SH-SY5Y (cell line): ENCODE data around the gene ZPR1.

Source experiments
- GATA2 ChIP-seq: IDR thresholded peaks from 2 replicates; pipeline ENCODE4 v1.6.1; 2011; ENCODE audit warnings: mild to moderate bottlenecking, low read depth, low read length
- GATA3 ChIP-seq: IDR thresholded peaks from 2 replicates; pipeline ENCODE4 v1.6.1; 2011; ENCODE audit warnings: low read depth, mild to moderate bottlenecking, low read length, moderate library complexity

- TF ChIP-seq GATA2 (no peak), GATA3 (no peak)
Observed at GRCh38 chr11:116787786-116788486, at the start of gene ZPR1.
